Lower lobe of right lung (tissue), 2 donors: ENCODE measurements around the gene JAML. TPM values are rescaled to one million over a fixed set of nuclear protein-coding genes. Genes with fewer than 3 reads are reported as not detected.

Source experiments
- ATAC-seq, 2 donors: fragments of 200-7000 bp; cut with Tn5 transposase; one replicate each; pipeline ENCODE4 v1.9.1; 2020 to 2022; ENCODE audit warnings: mild to moderate bottlenecking in 2 of 2, moderate library complexity in 2 of 2
- DNase-seq: peaks from one replicate; pipeline ENCODE4 v3.0.0-alpha.2; 2020
- H3K27ac ChIP-seq: fragments of 200-600 bp; one replicate; pipeline ENCODE4 v1.8.0; 2022
- H3K27me3 ChIP-seq: fragments of 200-600 bp; one replicate; pipeline ENCODE4 v1.8.0; 2022; ENCODE audit warnings: low read depth
- H3K36me3 ChIP-seq: fragments of 200-600 bp; one replicate; pipeline ENCODE4 v1.8.0; 2022; ENCODE audit warnings: mild to moderate bottlenecking
- H3K4me1 ChIP-seq: fragments of 200-600 bp; one replicate; pipeline ENCODE4 v1.8.0; 2022
- H3K4me3 ChIP-seq: fragments of 200-600 bp; one replicate; pipeline ENCODE4 v1.8.0; 2022; ENCODE audit warnings: mild to moderate bottlenecking
- H3K9me3 ChIP-seq: fragments of 200-600 bp; one replicate; pipeline ENCODE4 v1.8.0; 2022
- intact Hi-C: fragments of 100-400 bp; cut with DNase I; formaldehyde crosslinking; loops from one replicate; pipeline ENCODE4 v1.11.0; 2022
- total RNA-seq: library from RNA; stranded (reverse); fragmentation: NEBNext Ultra II Directional; extraction: Animal tissue kit (Norgen Biotek cat#: 25700); gene quantifications from one replicate; pipeline ENCODE4 v1.2.1, GENCODE V29; 2021
- TF ChIP-seq, protein P1 (sequence below): fragments of 200-600 bp; IDR thresholded peaks from one replicate; pipeline ENCODE4 v1.8.0; 2022; ENCODE audit warnings: antibody characterized with exemption, mild to moderate bottlenecking
- donor health status: DM: no; HTN: yes; CAD: no; lungs with severe emphysema.

Gene JAML
- total RNA-seq, 1 donor from 2014 or later, result 163 TPM

DNA sequence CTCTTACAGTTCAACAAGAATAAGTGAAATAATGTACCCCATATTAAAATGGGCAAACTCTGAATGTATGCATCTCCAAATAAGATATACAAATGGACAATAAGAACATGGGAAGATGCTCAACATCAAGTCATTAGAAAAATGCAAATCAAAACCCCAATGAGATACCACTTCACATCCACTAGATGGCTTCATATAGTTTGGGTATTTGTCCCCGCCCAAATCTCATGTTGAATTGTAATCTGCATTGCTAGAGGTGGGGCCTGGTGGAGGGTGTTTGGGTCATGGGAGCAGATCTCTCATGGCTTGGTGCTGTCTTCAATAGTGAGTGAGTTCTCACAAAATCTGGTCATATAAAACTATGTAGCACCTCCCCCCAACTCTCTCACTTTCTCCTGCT, 33.6 kb upstream of the JAML start:
- H3K27ac ChIP-seq, result no peak overlapping the region
- intact Hi-C loops, result no loop called here
- peaks cover 38% of the 10 kb centered on the region for H3K36me3 ChIP-seq
- H3K4me1 ChIP-seq, result peaks cover 16% of the 10 kb centered on the region
- H3K9me3 ChIP-seq, result no peaks in the 10 kb centered on the region
- H3K27me3 ChIP-seq, result no peaks in the 10 kb centered on the region
- ATAC-seq (no peak), DNase-seq (no peak)
- TF ChIP-seq, protein P1, sequence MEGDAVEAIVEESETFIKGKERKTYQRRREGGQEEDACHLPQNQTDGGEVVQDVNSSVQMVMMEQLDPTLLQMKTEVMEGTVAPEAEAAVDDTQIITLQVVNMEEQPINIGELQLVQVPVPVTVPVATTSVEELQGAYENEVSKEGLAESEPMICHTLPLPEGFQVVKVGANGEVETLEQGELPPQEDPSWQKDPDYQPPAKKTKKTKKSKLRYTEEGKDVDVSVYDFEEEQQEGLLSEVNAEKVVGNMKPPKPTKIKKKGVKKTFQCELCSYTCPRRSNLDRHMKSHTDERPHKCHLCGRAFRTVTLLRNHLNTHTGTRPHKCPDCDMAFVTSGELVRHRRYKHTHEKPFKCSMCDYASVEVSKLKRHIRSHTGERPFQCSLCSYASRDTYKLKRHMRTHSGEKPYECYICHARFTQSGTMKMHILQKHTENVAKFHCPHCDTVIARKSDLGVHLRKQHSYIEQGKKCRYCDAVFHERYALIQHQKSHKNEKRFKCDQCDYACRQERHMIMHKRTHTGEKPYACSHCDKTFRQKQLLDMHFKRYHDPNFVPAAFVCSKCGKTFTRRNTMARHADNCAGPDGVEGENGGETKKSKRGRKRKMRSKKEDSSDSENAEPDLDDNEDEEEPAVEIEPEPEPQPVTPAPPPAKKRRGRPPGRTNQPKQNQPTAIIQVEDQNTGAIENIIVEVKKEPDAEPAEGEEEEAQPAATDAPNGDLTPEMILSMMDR, result no peak
- no peak overlapping the region for H3K4me3 ChIP-seq

DNA sequence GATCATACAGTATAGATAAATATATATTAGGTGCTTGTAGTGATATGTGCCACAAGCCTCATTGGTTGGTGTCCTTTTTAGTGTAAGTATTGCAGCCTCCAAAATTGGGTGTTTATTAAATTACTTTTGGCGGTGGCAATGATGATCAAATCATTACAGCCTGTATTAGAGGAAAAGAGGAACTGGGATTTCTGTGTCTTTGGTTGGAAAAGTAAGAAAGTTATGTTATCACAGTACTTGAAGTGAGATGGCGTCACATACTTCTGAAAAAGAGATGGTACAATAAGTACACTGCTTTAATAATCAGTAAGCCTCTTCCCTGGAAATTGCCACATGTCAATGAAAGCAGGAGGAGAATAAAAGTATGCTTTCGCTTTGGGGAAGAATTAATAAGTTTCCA, 27.9 kb upstream of the JAML start:
- peak overlapping the region; percentile 94 for H3K27ac ChIP-seq
- H3K27me3 ChIP-seq, result no peaks in the 10 kb centered on the region
- TF ChIP-seq, protein P1, result no peak
- H3K36me3 ChIP-seq, result peaks cover 19% of the 10 kb centered on the region
- DNase-seq (no peak), ATAC-seq (peak; percentile 30 to 35)
- peaks cover 17% of the 10 kb centered on the region for H3K4me1 ChIP-seq
- intact Hi-C loops, result no loop called here
- no peaks in the 10 kb centered on the region for H3K9me3 ChIP-seq
- peak overlapping the region; percentile 63 for H3K4me3 ChIP-seq

DNA sequence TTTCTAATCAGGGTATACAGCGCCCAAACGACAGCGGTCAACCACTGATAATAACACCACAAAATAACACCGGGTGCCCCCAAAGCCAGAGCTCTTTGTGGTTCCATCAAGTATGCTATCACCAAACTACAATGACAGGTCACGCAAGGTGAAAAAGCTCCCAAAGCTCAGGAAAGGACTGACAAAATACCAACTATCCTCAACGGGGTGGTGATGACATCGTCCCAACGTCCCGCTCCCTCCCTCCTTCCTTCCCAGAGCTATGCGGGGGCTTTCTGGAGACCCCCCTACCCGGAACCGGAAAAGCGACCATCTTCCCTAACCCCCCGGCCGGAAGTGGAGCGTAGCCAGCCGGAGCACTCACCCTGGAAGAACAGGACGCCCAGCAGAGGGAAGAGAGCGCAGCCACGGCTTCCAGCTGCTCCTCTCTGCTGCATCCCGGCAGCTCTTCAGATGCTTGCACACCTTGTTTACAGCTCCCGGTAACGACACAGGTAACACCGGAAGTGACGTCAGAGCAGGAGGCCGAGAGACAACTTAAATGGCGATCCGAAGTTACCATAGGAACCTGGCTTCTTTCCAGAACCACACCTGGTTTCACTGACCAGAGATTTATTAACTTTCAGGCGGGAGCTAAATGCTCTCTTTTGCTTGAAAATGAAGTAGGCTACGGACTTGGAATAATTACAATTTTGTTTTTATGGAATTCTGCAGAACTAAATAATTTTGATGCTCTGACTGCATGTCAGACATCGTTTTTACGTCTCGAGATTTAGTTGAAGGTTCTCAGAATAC, 27.2 kb upstream of the JAML start, which contains the start of gene MPZL3:
Gene MPZL3, minus strand, starts transcription at position 508 of the 795 bp plus-strand sequence. Its CDS starts 71 bp downstream, at position 437.
- H3K27ac ChIP-seq, result peak within 1 kb of the TSS; percentile 94
- H3K4me1 ChIP-seq, result peaks cover 23% of the 10 kb centered on the region
- intact Hi-C loops, result no loop called here
- H3K36me3 ChIP-seq, result peaks cover 14% of the 10 kb centered on the region
- H3K4me3 ChIP-seq, result peak within 1 kb of the TSS; percentile 63
- peak; percentile 91 to 93 for ATAC-seq
- H3K27me3 ChIP-seq, result no peaks in the 10 kb centered on the region
- peak; percentile 89 for DNase-seq
- H3K9me3 ChIP-seq, result no peaks in the 10 kb centered on the region
- TF ChIP-seq, protein P1, result no peak

GRCh38 chr11:118247041-118247440, 22.2 kb upstream of the JAML start:
- no peaks in the 10 kb centered on the region for H3K36me3 ChIP-seq
- H3K27me3 ChIP-seq, result no peaks in the 10 kb centered on the region
- TF ChIP-seq, protein P1, result no peak
- H3K9me3 ChIP-seq, result no peaks in the 10 kb centered on the region
- peaks cover 31% of the 10 kb centered on the region for H3K4me1 ChIP-seq
- intact Hi-C loops, result no loop called here
- peak; percentile 34 to 76 for ATAC-seq
- DNase-seq, result no peak
- no peak overlapping the region for H3K4me3 ChIP-seq
- H3K27ac ChIP-seq, result peak overlapping the region; percentile 33

GRCh38 chr11:118245936-118246562, 21.2 kb upstream of the JAML start:
- DNase-seq (no peak), ATAC-seq (peak in 1 of 2 donors; percentile 38)
- Histone ChIP-seq H3K9me3 (no peaks in the 10 kb centered on the region), H3K27ac (no peak overlapping the region), H3K36me3 (no peaks in the 10 kb centered on the region), H3K4me3 (no peak overlapping the region), H3K4me1 (peaks cover 35% of the 10 kb centered on the region), H3K27me3 (no peaks in the 10 kb centered on the region)
- intact Hi-C loops, result no loop called here
- TF ChIP-seq, protein P1, result no peak
